ENCODE data around the gene OPTC. TPM values are rescaled to one million over a fixed set of nuclear protein-coding genes. Genes with fewer than 3 reads are reported as not detected.
A peak's percentile ranks its signal among the peaks of the same experiment; 100 is the strongest.
"Not testable (repeated sequence)": the region's sequence is repeated elsewhere in the genome, so short reads cannot be mapped to it uniquely, and the experiment has no call there.

Gene OPTC
- total RNA-seq, 1 donor from 2014 or later, result not detected

- peak; percentile 8 for ATAC-seq
Observed at GRCh38 chr1:203465948-203466347, 28.0 kb upstream of the OPTC start.

- ATAC-seq, result not testable (repeated sequence)
Observed at GRCh38 chr1:203466906-203467549, 26.9 kb upstream of the OPTC start.

GRCh38 chr1:203467550-203467921, 26.4 kb upstream of the OPTC start:
- ATAC-seq, result no peak

GRCh38 chr1:203468326-203468725, 25.6 kb upstream of the OPTC start:
- no peak for ATAC-seq

- no peak for ATAC-seq
Observed at GRCh38 chr1:203470240-203470639, 23.7 kb upstream of the OPTC start.

- no peak for ATAC-seq
Observed at GRCh38 chr1:203471841-203472240, 22.1 kb upstream of the OPTC start.

DNA sequence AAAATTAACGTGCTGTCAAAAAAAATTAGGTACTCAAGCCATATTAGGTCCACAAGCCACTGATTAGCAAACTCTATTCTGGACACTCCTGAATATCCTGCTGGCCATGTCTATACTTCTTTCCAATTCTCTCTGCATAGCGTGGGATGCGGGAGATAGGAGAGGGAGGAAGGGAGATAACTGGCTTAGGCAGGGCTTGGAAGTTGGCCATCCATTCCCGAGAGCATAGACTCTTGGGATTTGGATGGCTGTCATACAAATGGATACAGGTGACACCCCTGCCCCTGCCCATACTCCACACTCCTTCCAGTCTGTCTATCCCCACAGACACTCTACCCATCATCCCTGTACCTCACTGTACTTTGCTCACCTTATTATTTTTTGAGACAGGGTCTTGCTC, 20.7 kb upstream of the OPTC start:
- ATAC-seq, result no peak

DNA sequence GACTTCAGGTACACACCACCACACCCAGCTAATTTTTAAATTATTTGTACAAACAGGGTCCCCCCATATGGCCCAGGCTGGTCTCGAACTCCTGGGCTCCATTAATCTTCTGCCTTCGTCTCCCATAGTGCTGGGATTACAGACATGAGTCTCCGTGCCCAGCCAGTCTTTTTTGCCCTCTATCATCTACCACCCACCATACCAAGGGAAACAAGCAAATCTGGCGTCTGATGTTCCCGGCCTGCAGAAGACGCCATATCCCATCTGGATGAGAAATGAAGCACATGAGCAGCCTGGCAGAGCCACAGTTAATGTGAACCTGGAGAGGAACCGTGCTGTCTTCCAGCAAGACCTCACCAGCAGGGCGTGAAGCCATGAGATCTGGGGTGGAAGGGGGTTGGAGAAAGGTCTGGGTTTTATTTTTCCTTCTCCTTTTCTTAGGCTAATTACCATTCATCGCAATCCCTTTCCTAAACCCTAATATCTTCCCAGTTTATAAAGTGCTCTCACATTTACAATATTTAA, 20.1 kb upstream of the OPTC start:
- no peak for ATAC-seq

DNA sequence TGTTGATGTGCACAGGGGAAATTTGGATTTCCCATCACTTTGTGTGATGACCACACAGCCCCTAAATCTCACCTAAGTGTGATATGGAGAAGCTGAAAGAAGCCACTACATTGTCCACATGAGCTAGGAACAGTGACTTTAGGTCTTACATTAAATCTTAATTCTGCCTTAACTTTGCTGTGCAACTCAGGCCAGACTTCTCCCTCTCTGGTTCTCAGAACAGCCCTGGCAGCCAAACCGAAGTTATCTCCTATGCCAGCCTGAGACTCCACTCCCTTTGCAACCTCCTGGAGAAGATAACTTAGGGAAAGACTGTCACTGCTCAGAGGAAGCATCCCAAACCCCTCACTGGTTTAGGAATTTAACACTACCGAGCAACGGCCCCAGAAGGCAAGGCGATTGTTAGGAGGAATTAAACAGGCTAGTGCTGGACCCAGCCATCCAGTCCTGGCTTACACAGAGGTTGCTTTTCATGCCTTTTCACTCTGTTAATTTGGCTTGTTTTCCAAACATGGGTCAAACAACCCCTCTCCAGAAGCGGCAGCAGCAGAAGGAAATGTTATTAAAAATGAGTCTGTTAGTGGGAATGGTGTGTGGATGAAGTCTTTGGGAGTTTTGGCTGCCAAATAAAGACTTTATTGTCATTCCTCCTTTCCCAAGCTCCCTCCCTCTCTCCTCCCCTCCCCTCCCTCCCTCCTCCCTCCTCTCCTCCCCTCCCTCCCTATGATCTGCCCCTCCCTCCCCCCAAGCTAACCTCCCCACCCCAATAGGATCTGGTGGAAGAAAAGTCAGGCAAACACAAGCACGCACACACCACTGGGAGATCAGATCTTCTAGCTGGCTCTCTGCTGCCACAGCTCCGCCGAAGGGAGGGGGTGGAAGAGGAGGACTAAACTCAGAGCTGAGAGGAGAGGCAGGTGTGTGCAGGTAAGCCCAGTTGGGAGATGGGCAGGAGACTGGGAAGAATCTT, 18.7 kb upstream of the OPTC start, which contains the start of gene PRELP:
Gene PRELP (plus strand): TSS at position 795 of the 970 bp plus-strand sequence. CDS start 7,379 bp downstream, outside the sequence.
- ATAC-seq, result peak; percentile 36

GRCh38 chr1:203476216-203476814, 17.6 kb upstream of the OPTC start:
- no peak for ATAC-seq

DNA sequence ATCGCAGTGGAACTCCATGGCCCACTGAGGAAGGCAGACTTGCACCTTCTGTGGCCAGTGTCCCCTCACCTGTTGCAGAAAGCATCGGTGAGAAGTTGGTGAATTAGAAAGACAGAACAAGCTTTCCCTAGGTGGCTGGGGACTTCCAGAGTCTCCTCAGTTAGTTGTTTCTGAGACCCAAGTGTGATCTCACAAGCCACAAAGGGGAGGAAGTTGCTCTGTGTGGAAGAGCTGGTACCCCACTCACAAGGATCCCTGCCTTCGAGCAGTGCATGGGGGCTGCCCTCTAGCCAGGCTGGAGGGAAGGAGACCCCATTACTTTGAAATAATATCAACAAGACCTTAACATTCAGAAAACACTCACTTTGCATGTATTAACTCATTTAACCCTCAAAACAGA, 16.2 kb upstream of the OPTC start:
- no peak for ATAC-seq

DNA sequence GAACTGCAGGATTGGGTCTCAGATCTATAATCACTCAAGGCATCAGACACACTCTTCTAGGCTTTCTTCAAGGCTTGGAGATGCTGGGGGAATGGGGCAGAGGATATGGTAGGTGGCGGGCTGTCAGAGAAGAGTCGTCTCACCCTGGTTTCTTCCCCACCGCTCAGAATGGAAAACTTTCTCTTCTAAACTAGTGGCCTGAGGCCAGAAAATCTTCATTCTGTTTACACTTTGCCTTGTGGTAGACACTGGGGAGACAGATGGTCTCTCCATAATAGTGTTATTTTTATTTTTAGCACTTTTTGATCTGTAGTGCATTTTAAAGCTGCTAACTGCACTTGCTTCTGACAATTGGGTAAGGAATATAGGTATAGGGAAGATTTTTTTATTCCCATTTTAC, 15.7 kb upstream of the OPTC start:
- ATAC-seq, result no peak

- no peak for ATAC-seq
Observed at GRCh38 chr1:203478986-203479385, 15.0 kb upstream of the OPTC start.

- no peak for ATAC-seq
Observed at GRCh38 chr1:203479646-203480045, 14.3 kb upstream of the OPTC start.

- ATAC-seq, result no peak
Observed at GRCh38 chr1:203480084-203480483, 13.9 kb upstream of the OPTC start.

DNA sequence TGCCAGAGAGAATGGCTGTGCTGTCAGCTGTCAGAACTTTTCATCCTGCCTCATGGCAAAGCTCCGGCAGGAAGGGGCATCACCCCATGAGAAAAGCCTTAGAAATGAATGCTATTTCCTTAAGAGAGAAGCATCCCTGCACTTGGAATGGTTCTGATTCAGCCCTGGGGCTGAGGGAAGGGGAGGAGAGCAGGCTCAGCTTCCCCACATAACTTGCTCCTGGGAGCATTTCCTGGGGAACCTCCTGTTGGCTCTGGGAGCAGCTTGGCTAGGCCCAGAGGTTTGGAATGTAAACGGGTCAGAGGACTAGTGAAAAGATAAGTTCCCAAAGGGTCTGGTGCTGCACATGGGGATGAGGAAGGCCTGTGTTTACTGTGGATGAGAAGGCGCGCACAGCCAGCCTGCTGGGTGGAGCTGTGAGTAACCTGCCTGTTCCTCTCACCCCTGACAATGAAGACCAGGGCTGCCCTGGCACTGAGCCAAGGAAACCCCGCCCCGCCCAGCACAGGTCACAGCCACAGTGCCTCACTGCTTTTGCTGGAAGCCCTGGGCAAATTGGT, 13.3 kb upstream of the OPTC start:
- ATAC-seq, result peak; percentile 94

DNA sequence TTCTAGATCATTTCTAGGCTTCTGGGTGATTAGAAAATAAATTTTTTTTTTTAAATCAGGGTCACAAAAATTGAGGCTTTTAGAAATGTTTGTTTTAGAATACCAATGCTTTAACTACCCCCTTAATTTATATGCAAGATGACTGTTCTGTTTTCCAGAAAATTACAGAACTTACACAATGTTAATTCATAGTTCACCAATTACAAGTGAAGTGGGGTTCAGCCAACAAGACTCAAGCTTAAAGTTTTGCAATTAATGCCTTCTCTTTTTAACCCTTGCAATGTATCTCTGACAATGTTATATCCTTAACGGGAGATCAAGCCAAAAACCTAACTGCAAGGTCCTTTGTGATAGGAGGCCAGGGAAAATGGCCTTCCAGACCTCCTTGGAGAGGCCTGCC, 12.8 kb upstream of the OPTC start:
- ATAC-seq, result no peak

DNA sequence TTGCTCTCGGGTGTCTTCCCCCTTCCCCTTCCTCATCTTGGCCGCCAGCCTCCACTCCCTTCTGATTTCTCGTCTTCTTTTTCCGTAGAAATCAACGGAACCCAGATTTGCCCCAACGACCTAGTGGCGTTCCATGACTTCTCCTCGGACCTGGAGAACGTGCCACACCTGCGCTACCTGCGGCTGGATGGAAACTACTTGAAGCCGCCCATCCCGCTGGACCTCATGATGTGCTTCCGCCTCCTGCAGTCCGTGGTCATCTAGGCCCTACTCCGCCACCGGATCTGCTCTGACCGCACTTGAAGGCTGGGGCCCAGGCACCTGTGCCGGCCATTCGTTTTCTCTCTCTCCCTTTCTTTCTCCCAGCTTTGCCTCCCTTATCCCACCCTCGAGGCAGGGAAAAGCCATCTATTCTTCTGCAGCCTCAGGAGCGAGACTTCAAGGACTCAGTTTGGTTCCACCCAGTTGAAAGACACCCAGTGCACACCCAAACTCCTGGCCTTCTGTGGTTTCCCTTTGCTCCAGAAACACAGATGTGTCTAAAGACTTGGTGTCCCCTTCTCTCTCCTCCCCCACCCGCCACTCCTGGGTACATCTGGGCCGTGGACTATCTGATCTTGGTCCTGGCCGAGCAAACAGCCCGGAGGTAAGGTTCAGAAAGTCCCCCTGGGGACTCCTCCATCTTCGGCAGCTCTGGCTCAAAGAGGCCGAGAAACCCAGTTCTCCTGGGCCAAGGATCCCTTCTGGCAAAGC, 7.2 kb upstream of the OPTC start:
- no peak for ATAC-seq

DNA sequence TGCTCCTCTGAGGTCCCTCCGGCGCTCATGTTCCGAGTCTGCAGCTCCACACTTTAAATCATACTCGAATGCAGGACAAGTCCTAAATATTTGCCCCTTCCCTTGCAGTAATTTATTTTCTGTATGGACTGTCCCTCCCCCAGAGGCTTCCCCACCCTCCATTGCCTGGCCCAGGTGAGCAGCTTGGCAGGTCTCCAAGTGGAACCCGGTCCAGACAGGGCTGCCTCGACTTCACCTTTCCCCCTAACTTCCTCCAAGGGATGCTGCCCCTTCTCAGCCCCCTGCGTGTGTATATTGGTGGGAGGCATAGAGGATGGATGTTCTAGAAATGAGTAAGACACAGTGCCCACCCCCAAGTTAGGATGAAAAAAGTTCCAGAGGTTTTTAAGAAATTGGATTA, 5.4 kb upstream of the OPTC start:
- ATAC-seq, result no peak

DNA sequence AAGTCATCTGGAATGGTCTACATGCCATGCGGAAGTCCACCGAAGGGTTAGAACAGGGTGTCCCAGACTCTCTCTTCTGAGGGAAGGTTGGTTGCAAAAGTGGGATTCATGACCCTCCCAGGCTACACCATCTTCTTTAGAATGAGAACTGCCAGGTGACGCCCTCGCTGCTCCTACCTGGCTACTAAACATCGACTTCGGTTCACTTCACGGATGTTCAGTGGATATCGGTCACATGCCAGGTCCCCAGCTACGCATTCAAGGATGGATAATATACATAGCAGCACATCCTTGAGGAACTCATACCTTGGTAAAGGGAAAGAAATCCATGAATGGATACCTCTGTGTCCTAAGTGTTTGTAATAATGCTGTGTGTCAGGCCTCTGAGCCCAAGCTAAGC, 3.3 kb upstream of the OPTC start:
- no peak for ATAC-seq

DNA sequence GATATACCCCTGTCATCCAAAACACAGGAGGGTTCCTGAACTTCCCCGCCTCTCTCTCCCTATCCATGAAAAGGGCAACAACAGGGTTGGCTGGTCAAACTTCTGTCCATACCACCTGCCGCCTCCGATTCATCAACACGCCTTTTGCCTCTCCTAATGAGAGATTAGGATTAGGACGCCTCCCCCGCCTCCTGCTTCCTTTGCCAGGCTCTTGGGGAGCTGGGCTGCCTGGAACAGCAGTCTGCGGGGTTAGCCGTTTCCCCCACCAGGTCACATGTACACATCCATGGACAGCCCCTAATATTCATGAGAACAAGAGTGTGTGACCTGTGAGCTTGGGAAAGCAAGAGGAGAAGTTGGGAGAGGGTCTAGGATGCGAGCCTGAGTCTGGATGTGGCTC, 2.3 kb upstream of the OPTC start:
- ATAC-seq, result no peak

DNA sequence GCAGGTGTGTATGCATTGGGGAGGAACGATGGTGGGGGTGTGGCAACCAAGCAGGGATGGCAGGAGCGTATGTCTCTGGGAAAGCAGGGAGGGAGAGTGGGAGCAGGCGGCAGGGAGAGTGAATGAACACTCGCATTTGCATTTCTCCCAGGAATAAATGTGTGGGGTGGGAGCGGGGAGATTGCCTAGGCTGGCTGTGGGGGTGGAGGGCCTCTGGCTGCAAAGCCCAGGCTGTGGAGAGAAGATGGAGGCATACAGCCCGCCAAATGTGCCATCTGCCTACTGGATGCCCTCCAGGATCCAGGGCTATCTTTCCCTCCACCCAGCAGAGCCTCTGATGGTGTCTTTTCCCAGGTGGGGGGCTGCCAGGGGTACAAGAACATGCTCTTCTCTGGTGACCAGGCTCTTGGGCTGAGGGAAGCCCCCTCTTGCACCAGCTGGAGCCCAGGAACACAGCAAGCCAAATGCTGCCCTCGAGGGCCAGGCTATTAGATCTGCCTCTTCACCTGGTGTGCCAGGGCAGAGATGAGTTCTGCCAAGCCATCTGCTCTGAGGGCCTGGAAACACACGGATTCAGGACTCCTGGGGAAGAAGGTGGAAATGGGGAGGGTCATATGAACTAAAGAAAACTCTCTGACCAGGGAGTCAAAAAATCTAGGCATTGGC, 1.7 kb upstream of the OPTC start:
- ATAC-seq, result no peak
